ENCODE data around the gene GDPD1.

- no peak for TF ChIP-seq SUZ12 (IDR thresholded peaks at IDR 0.05)
- no peak for TF ChIP-seq LEF1 (IDR thresholded peaks at IDR 0.05; ENCODE audit: borderline replicate concordance)
- no peak for TF ChIP-seq FOXM1 (IDR thresholded peaks at IDR 0.05; ENCODE audit: borderline replicate concordance)
- TF ChIP-seq PKNOX1 (IDR thresholded peaks at IDR 0.05) = no peak
- no peak for TF ChIP-seq L3MBTL2 (conservative IDR thresholded peaks at IDR 0.05)
- no peak for TF ChIP-seq BHLHE40 (IDR thresholded peaks at IDR 0.05; ENCODE audit: borderline replicate concordance)
Measured at GRCh38 chr17:59221159-59221847, 992 bp downstream of the GDPD1 start.

All from HEK293T (cell line).